GM18526 (cell line): Measurements from ENCODE around the gene RAB26.
"Not testable (repeated sequence)": the region's sequence is repeated elsewhere in the genome, so short reads cannot be mapped to it uniquely, and the experiment has no call there.

ENCODE experiments used
- POLR2A ChIP-seq: IDR thresholded peaks from 3 replicates; pipeline ENCODE4 v1.6.1; 2011; ENCODE audit not compliant: insufficient read length; ENCODE audit errors: extremely low read depth

RAB26 gene

GRCh38 chr16:2147981-2148671 lies at the start of gene RAB26:
RAB26 (plus strand) TSS chr16:2148625; CDS start chr16:2148784, 159 bp downstream.
- no peak for TF ChIP-seq POLR2A

- TF ChIP-seq POLR2A = no peak
Measured at GRCh38 chr16:2102471-2102870, 46.0 kb upstream of the RAB26 start.

- TF ChIP-seq POLR2A = no peak
Measured at GRCh38 chr16:2115591-2115973, 32.8 kb upstream of the RAB26 start.

- no peak for TF ChIP-seq POLR2A
Measured at GRCh38 chr16:2121853-2122252, 26.6 kb upstream of the RAB26 start.

GRCh38 chr16:2122429-2122828 lies 26.0 kb upstream of the RAB26 start:
- TF ChIP-seq POLR2A = no peak

GRCh38 chr16:2135770-2136490 lies 12.5 kb upstream of the RAB26 start, which contains the start of gene PKD1:
PKD1 (minus strand) TSS chr16:2135898; CDS start chr16:2135689, 209 bp downstream.
- TF ChIP-seq POLR2A = not testable (repeated sequence)

GRCh38 chr16:2142942-2143877 lies 5.2 kb upstream of the RAB26 start:
- TF ChIP-seq POLR2A = no peak

GRCh38 chr16:2143878-2144485 lies 4.4 kb upstream of the RAB26 start:
- TF ChIP-seq POLR2A = no peak

- TF ChIP-seq POLR2A = no peak
Measured at GRCh38 chr16:2145843-2146242, 2.6 kb upstream of the RAB26 start.

- no peak for TF ChIP-seq POLR2A
Measured at GRCh38 chr16:2147378-2147777, 1.0 kb upstream of the RAB26 start.

GRCh38 chr16:2148714-2149629 lies 547 bp downstream of the RAB26 start:
- no peak for TF ChIP-seq POLR2A

GRCh38 chr16:2149630-2150417 lies 1.4 kb downstream of the RAB26 start:
- TF ChIP-seq POLR2A = peak; percentile 23
